HFF-Myc (cell line): ENCODE data around the gene BRINP1.
"Not testable (repeated sequence)": the region's sequence is repeated elsewhere in the genome, so short reads cannot be mapped to it uniquely, and the experiment has no call there.

Experiments
- DNase-seq: peaks from one replicate; pipeline ENCODE4 v3.0.0-alpha.2; 2011; ENCODE audit warnings: low read depth; ENCODE audit errors: extremely low read depth
- H3K4me3 ChIP-seq: replicated peaks from 2 replicates; pipeline ENCODE4 v1.5.1; 2011; ENCODE audit warnings: low read depth, mild to moderate bottlenecking, control low read depth, low read length
- TF ChIP-seq, protein P1 (sequence below): IDR thresholded peaks from 2 replicates; pipeline ENCODE4 v1.5.1; 2012; ENCODE audit warnings: mild to moderate bottlenecking, low read depth, low read length, control low read depth; ENCODE audit errors: missing control alignments

The BRINP1 gene

DNA sequence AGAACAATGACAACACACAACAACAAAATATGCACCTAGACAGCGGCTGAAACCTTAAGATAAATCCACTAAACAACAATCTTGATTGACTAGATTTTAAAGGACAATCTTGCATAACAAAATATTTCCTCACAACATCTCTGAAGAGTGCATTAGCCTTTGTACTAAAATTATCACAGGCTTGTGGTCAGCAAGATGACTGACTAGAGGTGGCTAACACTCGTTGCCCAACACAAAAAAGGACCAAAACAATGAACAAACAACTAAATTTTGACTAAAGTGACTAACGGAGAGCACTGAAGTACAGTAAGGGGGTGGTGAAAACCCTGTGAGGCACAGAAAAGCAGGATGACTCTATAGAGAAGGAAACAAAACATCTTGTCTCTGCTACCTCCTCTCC lies 183.9 kb downstream of the BRINP1 start:
- no peak overlapping the region for H3K4me3 ChIP-seq
- TF ChIP-seq, protein P1, sequence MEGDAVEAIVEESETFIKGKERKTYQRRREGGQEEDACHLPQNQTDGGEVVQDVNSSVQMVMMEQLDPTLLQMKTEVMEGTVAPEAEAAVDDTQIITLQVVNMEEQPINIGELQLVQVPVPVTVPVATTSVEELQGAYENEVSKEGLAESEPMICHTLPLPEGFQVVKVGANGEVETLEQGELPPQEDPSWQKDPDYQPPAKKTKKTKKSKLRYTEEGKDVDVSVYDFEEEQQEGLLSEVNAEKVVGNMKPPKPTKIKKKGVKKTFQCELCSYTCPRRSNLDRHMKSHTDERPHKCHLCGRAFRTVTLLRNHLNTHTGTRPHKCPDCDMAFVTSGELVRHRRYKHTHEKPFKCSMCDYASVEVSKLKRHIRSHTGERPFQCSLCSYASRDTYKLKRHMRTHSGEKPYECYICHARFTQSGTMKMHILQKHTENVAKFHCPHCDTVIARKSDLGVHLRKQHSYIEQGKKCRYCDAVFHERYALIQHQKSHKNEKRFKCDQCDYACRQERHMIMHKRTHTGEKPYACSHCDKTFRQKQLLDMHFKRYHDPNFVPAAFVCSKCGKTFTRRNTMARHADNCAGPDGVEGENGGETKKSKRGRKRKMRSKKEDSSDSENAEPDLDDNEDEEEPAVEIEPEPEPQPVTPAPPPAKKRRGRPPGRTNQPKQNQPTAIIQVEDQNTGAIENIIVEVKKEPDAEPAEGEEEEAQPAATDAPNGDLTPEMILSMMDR = no peak
- no peak for DNase-seq

DNA sequence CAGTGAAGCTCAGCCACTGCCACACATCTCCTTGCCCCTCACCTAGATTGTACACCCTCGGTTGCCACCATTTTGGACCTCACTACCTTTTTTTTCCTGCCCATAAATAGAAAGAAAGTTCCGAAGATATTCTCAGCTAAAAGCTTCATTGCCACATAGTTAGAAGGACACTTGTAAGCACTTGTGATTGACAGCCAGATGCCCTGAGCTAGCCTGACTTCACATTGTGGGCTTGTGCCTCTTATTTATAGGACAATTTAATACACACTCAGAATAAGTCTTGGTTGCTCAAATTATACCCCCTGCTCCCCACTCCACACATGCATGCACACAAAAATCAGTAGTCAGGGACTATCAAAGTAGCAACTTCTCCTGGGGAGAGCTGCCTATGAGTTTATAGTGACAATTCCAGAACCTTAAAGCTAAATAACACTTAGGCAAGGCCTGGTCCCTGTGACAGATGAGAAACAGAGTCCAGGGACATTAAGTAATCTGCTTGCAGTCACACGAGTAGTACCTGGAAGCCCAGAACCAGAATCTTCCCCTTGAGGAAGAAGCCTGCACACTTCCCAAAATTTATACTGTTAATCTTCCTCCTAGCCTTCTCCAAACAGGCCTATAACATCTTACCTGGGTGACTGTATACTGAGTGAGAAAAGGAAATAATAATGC lies 184.8 kb downstream of the BRINP1 start:
- no peak overlapping the region for H3K4me3 ChIP-seq
- no peak for DNase-seq
- TF ChIP-seq, protein P1 = no peak

DNA sequence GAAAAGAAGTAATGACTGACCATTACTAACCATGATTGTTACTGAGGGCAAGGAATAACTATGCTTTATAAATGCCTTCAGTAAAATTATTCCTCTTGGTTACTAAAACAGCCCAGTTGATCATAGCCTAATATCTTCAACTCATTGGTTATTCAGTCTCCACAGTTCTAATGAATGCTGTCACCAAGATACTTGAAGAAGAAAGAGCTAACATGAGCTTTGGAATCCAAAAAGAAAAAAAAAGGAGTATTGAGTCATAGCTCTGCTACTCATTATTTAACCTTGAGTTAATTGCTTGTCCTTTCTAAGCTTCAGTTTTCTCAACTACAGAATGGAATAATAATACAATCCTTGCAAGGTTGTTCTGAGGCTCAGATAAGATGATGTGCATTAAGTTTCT lies 187.7 kb downstream of the BRINP1 start:
- DNase-seq = no peak
- TF ChIP-seq, protein P1 = no peak
- no peak overlapping the region for H3K4me3 ChIP-seq

DNA sequence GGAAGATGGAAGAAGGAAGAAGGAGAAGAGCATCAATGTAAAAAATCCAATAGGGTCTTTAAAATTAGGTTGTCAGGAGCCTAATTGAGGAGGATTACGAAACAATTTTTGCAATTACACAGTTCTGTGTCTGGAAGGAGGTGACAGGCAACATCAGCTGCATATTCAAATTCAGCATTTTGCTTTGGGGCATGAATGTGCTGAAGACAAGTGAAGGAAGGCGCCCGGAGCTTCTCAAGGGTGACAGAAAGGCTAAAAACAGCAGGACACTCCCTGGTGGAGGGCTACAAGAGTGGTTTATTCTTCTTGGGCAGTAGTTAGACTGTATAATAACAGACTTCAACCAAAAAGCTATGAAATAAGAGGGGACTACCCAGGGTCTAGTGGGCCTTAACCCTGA lies 188.3 kb downstream of the BRINP1 start:
- TF ChIP-seq, protein P1 = no peak
- no peak overlapping the region for H3K4me3 ChIP-seq
- DNase-seq = no peak

DNA sequence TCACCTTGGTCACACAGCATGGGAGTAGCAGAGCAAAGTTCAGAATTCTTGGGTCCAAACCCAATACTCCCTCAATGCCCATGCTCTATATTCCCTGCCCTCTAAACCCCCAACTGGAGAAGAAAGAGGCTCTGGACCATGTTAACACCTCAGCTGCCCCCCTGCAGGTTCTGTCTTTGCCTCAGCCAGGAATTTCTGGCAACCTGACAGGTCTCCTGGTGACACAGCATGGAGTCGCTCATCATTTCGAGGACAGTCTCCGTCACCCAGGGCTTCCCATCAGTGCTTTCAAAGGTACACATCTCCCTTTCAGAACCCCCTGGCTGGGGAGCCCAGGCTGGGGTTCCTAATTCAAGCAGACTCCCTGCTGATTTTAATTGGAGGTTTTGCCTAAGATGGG lies 189.5 kb downstream of the BRINP1 start:
- DNase-seq = no peak
- H3K4me3 ChIP-seq = no peak overlapping the region
- TF ChIP-seq, protein P1 = no peak

DNA sequence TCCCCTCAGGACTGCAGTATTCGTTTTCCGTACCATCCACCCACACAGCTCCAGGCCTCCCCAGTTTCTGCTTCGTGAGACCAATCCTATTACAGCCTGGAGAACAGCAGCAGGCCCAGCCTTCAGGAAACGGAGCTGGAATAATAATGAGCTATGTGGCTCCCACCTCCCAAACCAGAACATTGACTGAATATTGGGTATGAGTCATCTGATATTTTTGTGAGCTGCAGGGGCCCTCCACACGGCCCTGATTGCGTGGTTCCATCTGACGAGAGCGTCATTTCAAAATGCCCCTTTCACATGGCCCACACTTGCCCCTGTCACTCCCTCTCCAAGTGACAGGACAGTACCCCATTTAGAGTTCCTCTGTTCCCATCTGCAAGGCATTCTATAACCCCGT lies 192.0 kb downstream of the BRINP1 start:
- TF ChIP-seq, protein P1 = no peak
- no peak overlapping the region for H3K4me3 ChIP-seq
- DNase-seq = no peak

DNA sequence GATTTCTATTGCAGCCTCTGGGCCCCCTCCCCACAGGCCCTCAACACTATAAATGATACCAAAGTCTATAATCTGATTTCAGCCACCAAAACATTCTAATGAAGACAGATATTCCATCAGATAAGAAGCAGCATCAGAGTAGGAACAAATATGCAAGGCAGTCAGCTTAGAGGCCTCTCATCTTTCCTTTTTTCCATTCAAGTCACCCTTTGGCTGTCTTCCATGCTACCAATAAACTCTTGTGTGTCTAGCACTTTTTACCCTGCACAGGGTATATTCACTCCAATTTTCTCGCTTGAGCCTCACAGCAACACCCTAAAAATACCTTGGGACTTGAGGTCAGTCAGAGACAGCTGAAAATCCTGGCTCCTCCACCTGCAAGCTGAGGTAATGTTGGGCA lies 193.7 kb downstream of the BRINP1 start:
- TF ChIP-seq, protein P1 = no peak
- no peak overlapping the region for H3K4me3 ChIP-seq
- DNase-seq = no peak

DNA sequence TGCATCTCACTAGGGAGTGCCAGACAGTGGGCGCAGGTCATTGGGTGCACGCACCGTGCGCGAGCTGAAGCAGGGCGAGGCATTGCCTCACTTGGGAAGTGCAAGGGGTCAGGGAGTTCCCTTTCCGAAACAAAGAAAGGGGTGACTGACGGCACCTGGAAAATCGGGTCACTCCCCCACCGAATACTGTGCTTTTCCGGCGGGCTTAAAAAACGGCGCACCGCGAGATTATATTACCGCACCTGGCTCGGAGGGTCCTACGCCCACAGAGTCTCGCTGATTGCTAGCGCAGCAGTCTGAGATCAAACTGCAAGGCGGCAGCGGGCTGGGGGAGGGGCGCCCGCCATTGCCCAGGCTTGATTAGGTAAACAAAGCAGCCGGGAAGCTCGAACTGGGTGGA lies 200.0 kb downstream of the BRINP1 start:
- DNase-seq, H3K4me3 ChIP-seq: not testable (repeated sequence)
